Keratinocyte (primary cell): ENCODE data around the gene ABL2. TPM values are rescaled to one million over a fixed set of nuclear protein-coding genes. Genes with fewer than 3 reads are reported as not detected.

Experiments
- DNase-seq: peaks from one replicate; pipeline ENCODE4 v3.0.0-alpha.2; 2011; ENCODE audit warnings: low read depth, missing footprints, low spot score
- FAIRE-seq: peaks from 2 replicates; lab custom pipeline; 2011; peaks lifted over from hg19 to GRCh38; lab: Jason Lieb, UNC
- H2AFZ ChIP-seq: 2 replicates; pipeline ENCODE4 v1.6.0; 2012; ENCODE audit warnings: low read length, control low read depth, inconsistent platforms; ENCODE audit not compliant: control insufficient read depth
- H3K27ac ChIP-seq: 2 replicates; pipeline ENCODE4 v1.5.1; 2011; ENCODE audit warnings: low read length; ENCODE audit not compliant: control insufficient read depth, insufficient read depth
- H3K27me3 ChIP-seq: 3 replicates; pipeline ENCODE4 v1.6.0; 2011; ENCODE audit warnings: low read length; ENCODE audit not compliant: control insufficient read depth, insufficient read depth; ENCODE audit errors: extremely low read depth
- H3K36me3 ChIP-seq, 2 experiments: 2 replicates in 1 of 2; 3 replicates in 1 of 2; pipeline ENCODE4 v1.5.1; 2011; ENCODE audit warnings: low read length in 2 of 2, mild to moderate bottlenecking in 1 of 2; ENCODE audit not compliant: control insufficient read depth in 2 of 2, insufficient read depth in 2 of 2; ENCODE audit errors: extremely low read depth in 1 of 2
- H3K4me1 ChIP-seq: 3 replicates; pipeline ENCODE4 v1.5.1; 2011; ENCODE audit warnings: low read length; ENCODE audit not compliant: control insufficient read depth, insufficient read depth; ENCODE audit errors: extremely low read depth
- H3K4me2 ChIP-seq: 3 replicates; pipeline ENCODE4 v1.6.0; 2011; ENCODE audit warnings: low read depth, low read length; ENCODE audit not compliant: control insufficient read depth, insufficient read depth; ENCODE audit errors: extremely low read depth
- H3K4me3 ChIP-seq, 3 experiments: fragments of 200-600 bp in 1 of 3; sonication (generic) in 1 of 3; 2 replicates in 2 of 3; 3 replicates in 1 of 3; pipeline ENCODE4 v1.5.1; 2011 to 2016; ENCODE audit warnings: low read length in 3 of 3, mild to moderate bottlenecking in 3 of 3, control low read depth in 2 of 3, inconsistent platforms in 1 of 3, low read depth in 1 of 3, mixed read lengths in 1 of 3, mixed run types in 1 of 3, moderate library complexity in 1 of 3; ENCODE audit not compliant: control insufficient read depth in 2 of 3, insufficient read depth in 2 of 3; ENCODE audit errors: extremely low read depth in 1 of 3
- H3K79me2 ChIP-seq: 2 replicates; pipeline ENCODE4 v1.6.0; 2012; ENCODE audit warnings: low read length; ENCODE audit not compliant: control insufficient read depth, insufficient read depth
- H3K9ac ChIP-seq: 3 replicates; pipeline ENCODE4 v1.6.0; 2011; ENCODE audit warnings: low read length; ENCODE audit not compliant: control insufficient read depth, insufficient read depth; ENCODE audit errors: extremely low read depth
- H3K9me1 ChIP-seq: 3 replicates; pipeline ENCODE4 v1.6.0; 2011; ENCODE audit warnings: low read length; ENCODE audit not compliant: control insufficient read depth, insufficient read depth; ENCODE audit errors: extremely low read depth
- H3K9me3 ChIP-seq: 2 replicates; pipeline ENCODE4 v1.5.1; 2012; ENCODE audit warnings: low read depth, low read length; ENCODE audit not compliant: control insufficient read depth
- H4K20me1 ChIP-seq: 3 replicates; pipeline ENCODE4 v1.6.0; 2011; ENCODE audit warnings: low read length; ENCODE audit not compliant: control insufficient read depth, insufficient read depth; ENCODE audit errors: extremely low read depth
- CTCF ChIP-seq, 3 experiments: IDR thresholded peaks in 1 of 3; conservative IDR thresholded peaks in 1 of 3; optimal IDR thresholded peaks in 1 of 3; 2 replicates in 2 of 3; 3 replicates in 1 of 3; pipeline versions ENCODE3 to v1.5.1; 2011; ENCODE audit warnings: low read length in 3 of 3, mild to moderate bottlenecking in 3 of 3, moderate library complexity in 2 of 3, control low read depth in 1 of 3, inconsistent platforms in 1 of 3; ENCODE audit not compliant: insufficient read depth in 2 of 3; ENCODE audit errors: extremely low read depth in 1 of 3
- EZH2 ChIP-seq: IDR thresholded peaks from one replicate; pipeline ENCODE4 v1.6.1; 2012; ENCODE audit warnings: inconsistent platforms, mild to moderate bottlenecking, low read length, moderate library complexity
- dilution Hi-C: fragments of 300-500 bp; cut with MboI; formaldehyde crosslinking; loops from one replicate; pipeline ENCODE4 v1.7.0; 2020; ENCODE audit warnings: low sequenced_read_pairs; ENCODE audit not compliant: extremely low pct_ligation_motif_present
- polyA plus RNA-seq, 5 experiments: library from polyadenylated mRNA; depleted of rRNA in 3 of 5; stranded (reverse) in 3 of 5; stranded (forward) in 1 of 5; unstranded in 1 of 5; fragments of >200 nt; gene quantifications; 1 replicate in 1 of 5; 2 replicates in 3 of 5; 3 replicates in 1 of 5; pipeline versions ENCODE4 v1.2.1 to v1.2.3, GENCODE V29; 2011 to 2012; ENCODE audit warnings: missing spikeins in 2 of 5, low read depth in 1 of 5, low replicate concordance in 1 of 5

Gene ABL2
- polyA plus RNA-seq, 1 donor (not counting 4 experiments of a cell fraction or from before 2014, with no cell fraction given) = 37.6 TPM

GRCh38 chr1:179094818-179095217, 134.7 kb downstream of the ABL2 start:
- dilution Hi-C loops = no loop called here
- DNase-seq (no peak), FAIRE-seq (no peak)
- H3K36me3 ChIP-seq = peaks cover 58 to 59% of the 10 kb centered on the region in 2 experiments
- TF ChIP-seq EZH2 (no peak), CTCF (optimal IDR thresholded peaks at IDR 0.05 in 1 of 3, IDR thresholded peaks at IDR 0.05 in 1 of 3, conservative IDR thresholded peaks at IDR 0.05 in 1 of 3; ENCODE audit: extremely low read depth in 1 of 3, insufficient read depth in 2 of 3, low read length in 3 of 3) (no peak)
- no peak overlapping the region for H3K27ac ChIP-seq
- no peak overlapping the region for H2AFZ ChIP-seq
- no peaks in the 10 kb centered on the region for H3K4me1 ChIP-seq
- H3K9ac ChIP-seq = no peak overlapping the region
- no peak overlapping the region for H3K4me2 ChIP-seq
- H3K4me3 ChIP-seq = no peak overlapping the region
- H3K9me3 ChIP-seq = no peaks in the 10 kb centered on the region
- H3K9me1 ChIP-seq = no peaks in the 10 kb centered on the region
- no peaks in the 10 kb centered on the region for H4K20me1 ChIP-seq
- no peaks in the 10 kb centered on the region for H3K27me3 ChIP-seq
- no peaks in the 10 kb centered on the region for H3K79me2 ChIP-seq

GRCh38 chr1:179092896-179093461, 136.5 kb downstream of the ABL2 start:
- Histone ChIP-seq H3K9me3 (no peaks in the 10 kb centered on the region), H3K27me3 (no peaks in the 10 kb centered on the region), H3K27ac (no peak overlapping the region), H3K4me3 (no peak overlapping the region), H4K20me1 (no peaks in the 10 kb centered on the region), H3K9ac (no peak overlapping the region), H3K4me2 (no peak overlapping the region), H3K79me2 (no peaks in the 10 kb centered on the region), H3K36me3 (peaks cover 60% of the 10 kb centered on the region in 2 experiments), H2AFZ (no peak overlapping the region), H3K9me1 (no peaks in the 10 kb centered on the region), H3K4me1 (no peaks in the 10 kb centered on the region)
- TF ChIP-seq CTCF (optimal IDR thresholded peaks at IDR 0.05 in 1 of 3, IDR thresholded peaks at IDR 0.05 in 1 of 3, conservative IDR thresholded peaks at IDR 0.05 in 1 of 3; ENCODE audit: extremely low read depth in 1 of 3, insufficient read depth in 2 of 3, low read length in 3 of 3) (no peak), EZH2 (no peak)
- FAIRE-seq (no peak), DNase-seq (no peak)
- dilution Hi-C loops = no loop called here
